ENCODE measurements around the gene HMOX2.
A peak's percentile ranks its signal among the peaks of the same experiment; 100 is the strongest.

Gene HMOX2

DNA sequence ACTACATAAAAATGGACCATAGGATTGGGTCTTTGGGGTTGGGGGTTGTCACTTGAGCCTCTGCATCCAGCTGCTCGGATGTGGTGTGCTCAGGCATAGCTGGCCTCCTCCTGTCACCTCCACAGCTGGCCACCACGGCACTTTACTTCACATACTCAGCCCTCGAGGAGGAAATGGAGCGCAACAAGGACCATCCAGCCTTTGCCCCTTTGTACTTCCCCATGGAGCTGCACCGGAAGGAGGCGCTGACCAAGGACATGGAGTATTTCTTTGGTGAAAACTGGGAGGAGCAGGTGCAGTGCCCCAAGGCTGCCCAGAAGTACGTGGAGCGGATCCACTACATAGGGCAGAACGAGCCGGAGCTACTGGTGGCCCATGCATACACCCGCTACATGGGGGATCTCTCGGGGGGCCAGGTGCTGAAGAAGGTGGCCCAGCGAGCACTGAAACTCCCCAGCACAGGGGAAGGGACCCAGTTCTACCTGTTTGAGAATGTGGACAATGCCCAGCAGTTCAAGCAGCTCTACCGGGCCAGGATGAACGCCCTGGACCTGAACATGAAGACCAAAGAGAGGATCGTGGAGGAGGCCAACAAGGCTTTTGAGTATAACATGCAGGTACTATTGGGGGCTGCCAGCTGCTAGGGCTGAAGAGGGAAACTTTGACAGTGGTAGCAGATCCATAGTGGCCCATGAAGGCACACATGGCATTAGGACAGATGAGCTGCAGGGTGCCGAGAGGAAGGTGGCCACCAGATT is 31.6 kb downstream of the HMOX2 start:
- no peaks in the 10 kb centered on the region for H3K4me1 ChIP-seq (ENCODE audit: control insufficient read depth, insufficient read depth, low read length)
- peaks cover 48% of the 10 kb centered on the region for H3K36me3 ChIP-seq (ENCODE audit: control insufficient read depth, insufficient read depth, low read length)
- H3K4me3 ChIP-seq (ENCODE audit: low read depth, low read length): no peak overlapping the region
- no peaks in the 10 kb centered on the region for H3K27me3 ChIP-seq (ENCODE audit: control insufficient read depth, insufficient read depth, low read length)
- no peaks in the 10 kb centered on the region for H3K9me3 ChIP-seq (ENCODE audit: control insufficient read depth, insufficient read depth, low read length)
- H3K9ac ChIP-seq (ENCODE audit: low read depth, low read length): no peak overlapping the region

DNA sequence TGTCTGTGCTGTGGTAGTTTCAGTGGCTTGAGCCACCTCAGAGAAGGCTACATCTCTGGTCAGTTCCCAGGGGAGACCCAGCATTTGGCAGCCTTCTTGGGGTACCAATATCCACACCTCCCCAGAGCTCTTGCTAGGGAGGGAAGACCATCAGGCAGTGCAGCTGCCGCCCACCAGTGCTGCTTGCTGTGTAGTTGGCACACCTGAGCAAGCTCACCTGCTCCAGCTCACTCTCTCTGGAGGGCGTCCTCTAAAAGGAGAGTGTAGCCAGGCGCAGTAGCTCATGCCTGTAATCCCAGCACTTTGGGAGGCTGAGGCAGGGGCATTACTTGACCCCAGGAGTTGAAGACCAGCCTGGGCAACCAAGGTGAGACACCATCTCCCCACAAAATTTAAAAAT is 32.6 kb downstream of the HMOX2 start:
- Histone ChIP-seq H3K9me3 (ENCODE audit: control insufficient read depth, insufficient read depth, low read length) (no peaks in the 10 kb centered on the region), H3K4me1 (ENCODE audit: control insufficient read depth, insufficient read depth, low read length) (no peaks in the 10 kb centered on the region), H3K4me3 (ENCODE audit: low read depth, low read length) (no peak overlapping the region), H3K36me3 (ENCODE audit: control insufficient read depth, insufficient read depth, low read length) (peaks cover 57% of the 10 kb centered on the region), H3K9ac (ENCODE audit: low read depth, low read length) (no peak overlapping the region), H3K27me3 (ENCODE audit: control insufficient read depth, insufficient read depth, low read length) (no peaks in the 10 kb centered on the region)

DNA sequence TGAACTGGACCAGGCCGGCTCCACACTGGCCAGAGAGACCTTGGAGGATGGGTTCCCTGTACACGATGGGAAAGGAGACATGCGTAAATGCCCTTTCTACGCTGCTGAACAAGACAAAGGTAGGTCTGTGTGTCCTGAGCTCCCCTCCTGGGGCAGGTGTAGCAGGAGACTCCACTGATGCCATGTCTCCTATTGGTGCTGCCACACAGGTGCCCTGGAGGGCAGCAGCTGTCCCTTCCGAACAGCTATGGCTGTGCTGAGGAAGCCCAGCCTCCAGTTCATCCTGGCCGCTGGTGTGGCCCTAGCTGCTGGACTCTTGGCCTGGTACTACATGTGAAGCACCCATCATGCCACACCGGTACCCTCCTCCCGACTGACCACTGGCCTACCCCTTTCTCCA is 33.2 kb downstream of the HMOX2 start:
- H3K36me3 ChIP-seq (ENCODE audit: control insufficient read depth, insufficient read depth, low read length): peaks cover 58% of the 10 kb centered on the region
- H3K9me3 ChIP-seq (ENCODE audit: control insufficient read depth, insufficient read depth, low read length): no peaks in the 10 kb centered on the region

DNA sequence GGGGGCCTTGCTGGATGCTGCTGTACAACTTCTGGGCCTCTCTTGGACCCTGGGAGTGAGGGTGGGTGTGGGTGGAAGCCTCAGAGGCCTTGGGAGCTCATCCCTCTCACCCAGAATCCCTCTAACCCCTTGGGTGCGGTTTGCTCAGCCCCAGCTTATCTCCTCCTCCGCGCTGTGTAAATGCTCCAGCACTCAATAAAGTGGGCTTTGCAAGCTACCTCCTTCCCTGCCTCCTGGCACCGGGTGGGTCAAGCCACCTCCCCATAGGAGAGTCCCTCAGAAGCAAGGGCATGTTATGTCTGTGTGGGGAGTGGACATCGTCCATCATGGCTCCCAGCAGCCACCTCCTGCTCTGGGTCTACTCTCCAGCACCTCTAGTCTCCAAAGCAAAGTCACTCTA is 33.9 kb downstream of the HMOX2 start:
- no peaks in the 10 kb centered on the region for H3K9me3 ChIP-seq (ENCODE audit: control insufficient read depth, insufficient read depth, low read length)
- H3K36me3 ChIP-seq (ENCODE audit: control insufficient read depth, insufficient read depth, low read length): peaks cover 58% of the 10 kb centered on the region
- H3K4me1 ChIP-seq (ENCODE audit: control insufficient read depth, insufficient read depth, low read length): no peaks in the 10 kb centered on the region

More for the DNA sequence above, 33.2 kb downstream of the HMOX2 start:
- Histone ChIP-seq H3K4me3 (ENCODE audit: low read depth, low read length) (no peak overlapping the region), H3K27me3 (ENCODE audit: control insufficient read depth, insufficient read depth, low read length) (no peaks in the 10 kb centered on the region), H3K9ac (ENCODE audit: low read depth, low read length) (no peak overlapping the region), H3K4me1 (ENCODE audit: control insufficient read depth, insufficient read depth, low read length) (no peaks in the 10 kb centered on the region)

DNA sequence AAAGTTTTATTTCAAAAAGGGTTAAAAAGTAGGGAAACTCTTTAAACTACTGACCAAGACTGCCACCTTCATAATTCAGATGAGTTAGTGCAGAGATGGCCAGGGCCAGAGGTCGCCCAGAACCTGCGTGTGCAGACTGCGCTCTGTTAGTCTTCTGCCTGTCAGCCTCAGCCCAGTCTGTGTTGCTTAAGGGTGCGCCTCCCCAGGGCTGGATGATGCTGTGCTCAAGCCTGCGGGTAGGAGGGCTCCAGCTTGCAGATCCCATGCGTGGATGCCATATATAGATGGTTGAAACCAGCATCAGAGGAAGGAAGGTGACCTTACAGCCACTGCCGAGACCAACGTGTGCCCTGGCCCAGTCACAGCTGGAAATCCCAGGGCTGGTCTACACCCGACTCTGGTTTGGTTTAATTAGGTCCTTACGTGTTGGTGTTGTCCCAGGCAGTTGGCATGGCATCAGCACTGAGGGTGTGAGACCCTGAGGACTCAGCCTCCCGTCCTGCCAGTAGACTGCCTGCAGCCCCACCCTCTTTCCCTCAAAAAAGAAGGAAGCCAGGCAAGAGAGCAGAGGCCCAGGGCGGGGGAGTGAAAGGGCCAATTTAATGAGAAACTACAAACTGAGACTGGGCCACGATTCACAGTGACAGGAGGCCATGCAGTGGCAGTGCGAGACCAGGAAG is 34.7 kb downstream of the HMOX2 start:
- no peak overlapping the region for H3K9ac ChIP-seq (ENCODE audit: low read depth, low read length)
- peaks cover 58% of the 10 kb centered on the region for H3K36me3 ChIP-seq (ENCODE audit: control insufficient read depth, insufficient read depth, low read length)
- no peak overlapping the region for H3K4me3 ChIP-seq (ENCODE audit: low read depth, low read length)
- H3K4me1 ChIP-seq (ENCODE audit: control insufficient read depth, insufficient read depth, low read length): no peaks in the 10 kb centered on the region
- no peaks in the 10 kb centered on the region for H3K27me3 ChIP-seq (ENCODE audit: control insufficient read depth, insufficient read depth, low read length)
- no peaks in the 10 kb centered on the region for H3K9me3 ChIP-seq (ENCODE audit: control insufficient read depth, insufficient read depth, low read length)

More for the DNA sequence above, 33.9 kb downstream of the HMOX2 start:
- Histone ChIP-seq H3K27me3 (ENCODE audit: control insufficient read depth, insufficient read depth, low read length) (no peaks in the 10 kb centered on the region), H3K9ac (ENCODE audit: low read depth, low read length) (no peak overlapping the region), H3K4me3 (ENCODE audit: low read depth, low read length) (no peak overlapping the region)

DNA sequence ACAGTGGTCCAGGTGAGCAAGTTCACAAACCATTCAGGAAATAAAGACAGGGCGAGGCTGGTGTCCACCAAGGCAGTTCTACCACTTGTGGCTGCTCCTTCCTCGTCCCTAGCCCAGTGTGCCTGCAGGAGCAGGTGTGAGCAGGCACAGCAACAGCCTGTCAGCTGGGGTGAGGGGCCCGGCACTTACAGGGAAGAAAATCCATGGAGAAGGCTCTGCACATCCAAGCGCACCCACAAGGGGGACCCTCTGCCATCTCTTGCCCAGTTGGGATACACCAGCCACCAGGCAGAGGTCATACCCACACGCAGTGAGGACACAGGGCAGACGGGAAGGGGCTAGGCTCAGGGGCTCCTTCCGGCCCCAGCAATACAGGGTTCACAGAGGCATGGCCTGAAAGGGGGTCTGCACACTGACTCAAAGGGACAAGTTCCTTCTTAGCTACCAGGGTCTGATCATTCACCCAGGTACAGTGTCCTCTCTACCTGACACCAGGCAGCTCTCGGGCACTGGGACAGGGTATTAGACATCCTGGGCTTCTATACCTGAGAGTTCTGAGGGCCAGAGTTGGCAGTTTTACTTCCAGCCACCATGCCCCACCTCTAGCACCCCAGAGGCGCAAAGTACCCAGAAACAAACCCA is 35.4 kb downstream of the HMOX2 start:
- no peak overlapping the region for H3K4me3 ChIP-seq (ENCODE audit: low read depth, low read length)
- H3K4me1 ChIP-seq (ENCODE audit: control insufficient read depth, insufficient read depth, low read length): no peaks in the 10 kb centered on the region
- no peaks in the 10 kb centered on the region for H3K27me3 ChIP-seq (ENCODE audit: control insufficient read depth, insufficient read depth, low read length)
- H3K9me3 ChIP-seq (ENCODE audit: control insufficient read depth, insufficient read depth, low read length): no peaks in the 10 kb centered on the region
- no peak overlapping the region for H3K9ac ChIP-seq (ENCODE audit: low read depth, low read length)
- H3K36me3 ChIP-seq (ENCODE audit: control insufficient read depth, insufficient read depth, low read length): peaks cover 58% of the 10 kb centered on the region

DNA sequence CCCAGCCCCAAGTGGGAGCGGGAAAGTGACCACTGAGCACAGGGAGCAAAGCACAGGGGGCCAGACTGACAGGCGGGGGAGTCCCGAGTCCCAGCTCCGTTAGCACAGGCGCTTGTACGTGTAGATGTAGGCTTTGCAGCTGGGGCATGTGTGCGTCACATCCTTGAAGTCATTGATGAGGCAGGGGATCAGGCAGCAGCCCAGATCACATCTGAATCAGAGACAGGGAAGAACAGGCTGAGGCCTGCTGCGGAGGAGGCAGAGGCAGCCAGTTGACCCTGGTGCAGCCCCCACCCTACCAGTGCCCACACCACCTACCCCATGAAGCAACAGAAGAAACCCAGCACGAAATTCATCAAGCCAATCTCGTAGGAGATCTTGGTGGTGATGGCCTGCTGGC is 36.3 kb downstream of the HMOX2 start:
- Histone ChIP-seq H3K4me3 (ENCODE audit: low read depth, low read length) (no peak overlapping the region), H3K4me1 (ENCODE audit: control insufficient read depth, insufficient read depth, low read length) (no peaks in the 10 kb centered on the region), H3K27me3 (ENCODE audit: control insufficient read depth, insufficient read depth, low read length) (no peaks in the 10 kb centered on the region), H3K9ac (ENCODE audit: low read depth, low read length) (no peak overlapping the region), H3K36me3 (ENCODE audit: control insufficient read depth, insufficient read depth, low read length) (peaks cover 52% of the 10 kb centered on the region), H3K9me3 (ENCODE audit: control insufficient read depth, insufficient read depth, low read length) (no peaks in the 10 kb centered on the region)

DNA sequence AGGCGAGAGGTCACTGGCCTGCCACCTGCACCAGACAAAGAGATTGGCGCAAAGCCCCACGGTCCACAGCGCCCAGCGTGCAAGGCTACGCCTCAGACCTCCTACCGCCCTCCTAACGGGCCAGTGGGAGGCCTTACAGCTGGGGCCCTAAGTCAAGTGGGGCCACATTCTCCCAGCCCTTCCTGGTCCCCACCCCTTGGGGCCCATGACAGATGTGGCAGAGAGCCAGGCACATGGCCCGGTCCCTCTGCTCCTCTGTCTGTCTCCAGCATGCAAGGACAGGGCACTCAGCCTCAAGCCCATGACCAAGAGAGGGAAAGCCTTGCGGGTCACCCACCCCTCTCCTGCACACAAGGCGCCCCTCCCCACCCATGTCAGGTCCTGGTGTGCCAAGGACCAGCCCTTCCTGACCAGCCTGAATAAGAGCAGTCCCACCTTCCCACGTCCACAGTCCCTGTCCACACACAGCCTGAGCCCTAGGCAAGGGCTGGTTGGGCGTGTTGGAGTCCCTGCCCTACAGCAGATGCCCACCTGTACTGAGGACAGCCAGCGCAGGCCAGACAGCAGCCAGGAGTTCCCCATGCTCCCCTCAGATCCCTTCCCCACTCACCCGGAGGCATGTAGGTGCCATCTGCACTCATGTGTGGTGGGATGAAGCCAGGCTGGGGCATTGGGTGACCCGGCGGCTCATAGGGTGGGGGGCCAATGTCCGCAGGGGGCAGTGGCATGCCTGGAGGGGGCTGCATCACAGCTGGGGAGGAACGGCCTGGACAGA is 37.1 kb downstream of the HMOX2 start:
- no peak overlapping the region for H3K9ac ChIP-seq (ENCODE audit: low read depth, low read length)
- H3K9me3 ChIP-seq (ENCODE audit: control insufficient read depth, insufficient read depth, low read length): no peaks in the 10 kb centered on the region
- H3K4me1 ChIP-seq (ENCODE audit: control insufficient read depth, insufficient read depth, low read length): no peaks in the 10 kb centered on the region
- no peaks in the 10 kb centered on the region for H3K27me3 ChIP-seq (ENCODE audit: control insufficient read depth, insufficient read depth, low read length)
- no peak overlapping the region for H3K4me3 ChIP-seq (ENCODE audit: low read depth, low read length)
- peaks cover 45% of the 10 kb centered on the region for H3K36me3 ChIP-seq (ENCODE audit: control insufficient read depth, insufficient read depth, low read length)

DNA sequence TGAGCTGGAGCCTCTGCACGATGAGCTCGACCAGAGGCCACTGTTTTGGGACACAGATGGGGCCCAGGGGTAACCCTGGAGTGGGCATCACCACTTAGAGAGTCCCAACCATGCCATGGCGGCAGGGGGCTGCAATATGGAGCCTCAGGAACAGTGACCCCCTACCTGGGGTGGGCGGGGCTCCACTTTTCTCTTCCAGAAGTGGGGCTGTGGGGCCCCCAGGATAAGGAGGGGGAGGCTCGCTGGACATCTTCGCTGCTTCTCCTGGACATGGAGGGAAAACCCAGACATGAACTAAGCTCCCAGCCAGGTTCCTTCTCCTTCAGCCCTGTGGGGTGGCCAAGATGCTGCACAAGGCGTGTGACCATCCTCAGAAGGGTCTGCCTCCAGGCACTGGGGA is 37.7 kb downstream of the HMOX2 start:
- Histone ChIP-seq H3K27me3 (ENCODE audit: control insufficient read depth, insufficient read depth, low read length) (no peaks in the 10 kb centered on the region), H3K9ac (ENCODE audit: low read depth, low read length) (no peak overlapping the region), H3K36me3 (ENCODE audit: control insufficient read depth, insufficient read depth, low read length) (peaks cover 41% of the 10 kb centered on the region), H3K4me1 (ENCODE audit: control insufficient read depth, insufficient read depth, low read length) (no peaks in the 10 kb centered on the region), H3K4me3 (ENCODE audit: low read depth, low read length) (no peak overlapping the region), H3K9me3 (ENCODE audit: control insufficient read depth, insufficient read depth, low read length) (no peaks in the 10 kb centered on the region)

DNA sequence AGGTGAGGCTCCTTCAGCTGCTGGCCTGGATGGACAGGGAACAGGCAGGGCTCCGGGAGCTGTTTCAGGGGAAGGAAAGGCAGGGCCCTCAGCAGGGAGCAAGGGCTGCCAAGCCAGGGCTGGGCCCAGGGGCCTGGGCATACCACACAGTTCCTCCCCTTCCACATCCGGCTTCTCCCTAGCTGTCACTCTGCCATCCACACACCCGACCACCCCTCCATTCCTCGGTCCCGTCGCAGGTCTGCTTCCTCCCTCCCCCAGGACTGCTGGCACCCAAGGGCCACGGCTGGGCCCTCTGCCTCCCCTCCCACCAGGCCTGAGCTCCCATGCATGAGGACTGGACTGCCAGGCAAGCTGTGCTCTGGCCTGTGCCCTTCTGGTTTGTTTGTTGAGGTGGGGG is 38.4 kb downstream of the HMOX2 start:
- H3K9ac ChIP-seq (ENCODE audit: low read depth, low read length): peak overlapping the region; percentile 60
- no peaks in the 10 kb centered on the region for H3K9me3 ChIP-seq (ENCODE audit: control insufficient read depth, insufficient read depth, low read length)
- no peak overlapping the region for H3K4me3 ChIP-seq (ENCODE audit: low read depth, low read length)
- no peaks in the 10 kb centered on the region for H3K27me3 ChIP-seq (ENCODE audit: control insufficient read depth, insufficient read depth, low read length)
- no peaks in the 10 kb centered on the region for H3K4me1 ChIP-seq (ENCODE audit: control insufficient read depth, insufficient read depth, low read length)
- H3K36me3 ChIP-seq (ENCODE audit: control insufficient read depth, insufficient read depth, low read length): peaks cover 39% of the 10 kb centered on the region

DNA sequence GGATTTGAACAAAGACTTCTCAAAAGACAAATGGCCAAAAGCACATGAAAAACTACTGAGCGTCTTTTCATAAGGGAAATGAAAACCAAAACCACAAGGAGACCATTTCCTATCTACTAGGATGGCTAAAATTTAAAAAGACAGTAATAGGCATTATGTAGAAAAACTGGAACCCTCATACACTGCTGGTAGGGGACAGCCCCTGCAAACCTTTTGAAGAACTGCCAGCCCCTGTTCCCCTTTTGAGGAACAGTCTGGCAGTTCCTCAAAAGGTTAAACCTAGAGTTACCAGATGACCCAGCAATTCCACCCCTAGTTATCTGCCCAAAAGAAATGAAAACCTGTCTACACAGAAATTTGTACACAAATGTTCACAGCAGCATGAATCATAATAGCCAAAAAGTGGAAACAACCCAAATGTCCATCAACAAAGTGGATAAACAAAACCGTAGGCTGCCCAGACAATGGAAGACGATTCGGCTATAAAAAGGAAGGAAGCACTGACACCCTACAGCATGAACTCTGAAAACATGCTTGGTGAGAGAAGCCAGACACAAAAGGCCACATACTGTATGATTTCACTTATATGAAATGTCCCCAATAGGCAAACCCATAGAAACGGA is 39.5 kb downstream of the HMOX2 start:
- no peaks in the 10 kb centered on the region for H3K4me1 ChIP-seq (ENCODE audit: control insufficient read depth, insufficient read depth, low read length)
- H3K9ac ChIP-seq (ENCODE audit: low read depth, low read length): no peak overlapping the region
- H3K9me3 ChIP-seq (ENCODE audit: control insufficient read depth, insufficient read depth, low read length): no peaks in the 10 kb centered on the region
- no peak overlapping the region for H3K4me3 ChIP-seq (ENCODE audit: low read depth, low read length)
- no peaks in the 10 kb centered on the region for H3K27me3 ChIP-seq (ENCODE audit: control insufficient read depth, insufficient read depth, low read length)
- peaks cover 30% of the 10 kb centered on the region for H3K36me3 ChIP-seq (ENCODE audit: control insufficient read depth, insufficient read depth, low read length)

Data from iPS-15b (cell line).